H4 (cell line): ENCODE measurements around the gene ZNF619. TPM values are rescaled to one million over a fixed set of nuclear protein-coding genes. Genes with fewer than 3 reads are reported as not detected.

ENCODE experiments used
- DNase-seq: peaks from one replicate; pipeline ENCODE4 v3.0.0-alpha.2; 2015; ENCODE audit warnings: low spot score
- total RNA-seq: library from RNA; depleted of rRNA; stranded (reverse); fragments of >200 nt; shearing (Covaris generic); gene quantifications from 2 replicates; pipeline ENCODE4 v1.2.3, GENCODE V29; 2014

The ZNF619 gene
- total RNA-seq, 1 experiment from 2014 or later, result 3.1 TPM

GRCh38 chr3:40465111-40465407 is 11.9 kb upstream of the ZNF619 start:
- no peak for DNase-seq

GRCh38 chr3:40465456-40465855 is 11.5 kb upstream of the ZNF619 start:
- DNase-seq, result no peak

- DNase-seq, result no peak
These were observed 8.9 kb upstream of the ZNF619 start for GRCh38 chr3:40468018-40468417.

GRCh38 chr3:40470701-40471100 is 6.2 kb upstream of the ZNF619 start:
- no peak for DNase-seq

GRCh38 chr3:40477666-40478065 is 744 bp downstream of the ZNF619 start:
- DNase-seq, result no peak

- no peak for DNase-seq
These were observed 10.2 kb downstream of the ZNF619 start for GRCh38 chr3:40487172-40487571.

- no peak for DNase-seq
These were observed 14.0 kb downstream of the ZNF619 start for GRCh38 chr3:40490916-40491315.

- DNase-seq, result no peak
These were observed 17.8 kb downstream of the ZNF619 start for GRCh38 chr3:40494698-40495097.

- DNase-seq, result no peak
These were observed 20.4 kb downstream of the ZNF619 start for GRCh38 chr3:40497288-40497687.

GRCh38 chr3:40499952-40500351 is 23.0 kb downstream of the ZNF619 start:
- no peak for DNase-seq

- DNase-seq, result no peak
These were observed 25.1 kb downstream of the ZNF619 start for GRCh38 chr3:40502034-40502433.

DNA sequence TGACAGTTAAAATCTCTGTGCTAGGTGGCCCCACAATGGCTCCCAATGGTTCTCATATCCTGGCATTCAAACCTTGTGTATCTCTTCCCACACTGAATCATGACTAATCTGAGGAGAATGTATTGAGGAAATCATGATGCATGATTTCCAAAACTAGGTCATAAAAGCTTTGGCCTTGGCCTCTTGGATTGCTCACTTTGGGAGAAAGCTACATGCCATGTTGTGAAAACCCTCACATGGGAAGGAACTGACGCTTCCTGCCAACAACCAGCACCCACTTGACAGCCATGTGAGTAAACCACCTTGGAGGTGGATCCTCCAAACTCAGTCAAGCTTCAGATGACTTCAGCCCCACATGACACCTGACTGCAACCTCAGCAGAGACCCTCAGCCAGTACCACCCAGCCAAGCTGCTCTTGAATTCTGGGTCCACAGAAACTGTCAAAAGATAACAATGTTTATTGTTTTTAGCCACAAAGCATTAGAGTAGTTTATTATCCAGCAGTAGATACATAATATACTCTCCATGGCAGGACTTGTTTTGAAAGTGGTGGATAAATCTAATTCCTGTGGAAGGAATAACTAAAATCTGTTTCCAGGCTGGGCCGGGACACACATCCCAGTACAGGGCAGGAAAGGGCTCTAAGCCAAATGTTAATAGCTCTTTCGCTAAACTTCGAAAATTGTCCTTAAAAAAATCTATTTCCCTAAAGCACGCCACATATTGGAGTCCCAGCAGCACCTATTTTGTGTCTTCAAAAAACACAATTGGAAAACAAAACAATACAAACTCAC is 27.9 kb downstream of the ZNF619 start:
- DNase-seq, result peak; percentile 78

DNA sequence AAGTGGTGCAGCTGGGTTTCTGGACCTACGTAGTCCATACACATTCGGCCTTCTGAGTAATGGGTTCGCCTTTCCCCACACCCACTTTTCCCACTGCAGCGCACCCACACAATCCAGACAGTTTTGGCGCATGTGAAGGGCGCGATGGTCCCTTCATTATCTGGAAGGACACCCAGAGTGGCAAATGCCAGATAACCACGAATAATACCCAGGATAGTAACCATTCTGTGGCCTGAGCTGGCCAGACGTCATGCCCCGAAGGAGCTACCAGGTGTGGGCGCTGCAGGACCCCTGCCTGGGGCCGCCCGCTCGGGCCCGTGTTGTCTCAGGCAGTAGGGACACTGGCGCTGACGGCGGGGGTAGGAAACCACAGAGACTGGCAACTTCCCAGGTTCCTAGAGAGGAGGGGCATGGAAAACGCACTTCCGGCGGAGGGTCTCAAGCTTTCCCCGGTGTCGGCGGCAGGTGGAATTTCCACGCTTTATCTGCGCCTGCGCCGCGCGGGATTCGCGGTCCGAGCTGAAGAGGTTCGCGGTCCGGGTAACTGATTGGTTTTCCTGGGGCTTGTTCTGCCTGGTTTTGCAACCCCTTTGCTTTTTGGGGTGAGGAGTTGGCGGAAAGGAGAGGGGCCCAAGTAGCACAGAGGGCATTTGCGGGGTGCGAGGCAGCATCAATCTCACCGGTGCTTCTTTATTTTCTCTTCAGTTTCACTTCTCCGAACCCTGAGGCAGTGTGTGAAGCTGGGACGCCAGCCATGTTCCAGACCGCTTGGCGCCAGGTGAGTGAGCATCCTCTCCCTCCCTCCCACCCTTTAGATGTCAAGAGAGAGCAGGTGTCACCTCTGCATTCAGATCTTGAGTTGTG is 28.9 kb downstream of the ZNF619 start, which contains the start of gene ZNF620:
ZNF620 (plus strand) TSS at position 441 of the 864 bp plus-strand sequence; CDS start at position 755, 314 bp downstream.
- no peak for DNase-seq

DNA sequence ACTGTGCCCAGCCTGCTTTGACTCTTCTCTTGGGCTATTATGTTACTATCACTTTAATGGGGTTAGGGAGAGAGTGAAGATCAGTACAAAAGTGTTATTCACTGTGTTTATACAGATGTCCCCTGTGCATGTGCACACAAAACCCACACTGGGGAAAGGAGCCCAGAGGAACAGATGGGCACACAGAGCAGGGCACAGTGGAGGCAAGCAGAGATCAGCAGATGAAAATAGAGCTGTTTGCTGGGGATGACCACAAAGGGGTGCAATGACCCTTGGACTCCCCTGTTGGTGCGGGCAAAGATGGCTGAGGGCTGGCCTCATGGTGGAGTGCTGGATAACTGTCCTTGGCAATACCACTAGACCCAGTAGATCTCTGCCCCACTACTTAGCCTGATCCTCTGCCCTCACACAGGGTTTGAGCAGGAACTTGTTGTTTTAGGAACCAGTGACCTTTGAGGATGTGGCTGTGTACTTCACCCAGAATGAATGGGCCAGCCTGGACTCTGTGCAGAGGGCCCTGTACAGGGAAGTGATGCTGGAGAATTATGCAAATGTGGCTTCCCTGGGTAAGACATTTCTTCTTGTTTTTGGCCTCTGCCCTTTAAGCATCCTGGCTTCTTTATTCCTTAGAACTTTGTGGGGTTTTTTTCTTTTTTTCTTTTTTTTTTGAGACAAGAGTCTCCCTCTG is 34.3 kb downstream of the ZNF619 start:
- no peak for DNase-seq

- DNase-seq, result no peak
These were observed 39.3 kb downstream of the ZNF619 start for GRCh38 chr3:40516201-40516600.

- DNase-seq, result no peak
These were observed 41.1 kb downstream of the ZNF619 start for GRCh38 chr3:40518067-40518466.

DNA sequence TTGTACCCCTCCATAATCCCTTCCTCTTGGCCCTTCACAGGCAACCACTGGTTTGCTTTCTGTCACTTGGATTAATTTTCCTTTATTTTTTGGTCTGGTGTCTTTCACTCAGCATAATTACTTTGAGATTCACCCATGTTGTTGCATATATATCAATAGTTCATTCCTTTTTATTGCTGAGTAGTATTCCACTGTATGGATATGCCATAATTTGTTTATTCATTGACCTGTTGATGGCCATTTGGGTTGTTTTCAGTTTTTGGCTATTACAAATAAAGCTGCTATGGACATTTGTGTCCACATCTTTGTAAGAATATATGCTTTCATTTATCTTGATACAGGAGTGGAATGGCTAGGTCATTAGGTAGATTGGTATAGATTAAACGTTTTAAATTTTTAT is 41.9 kb downstream of the ZNF619 start:
- no peak for DNase-seq

GRCh38 chr3:40521254-40521653 is 44.3 kb downstream of the ZNF619 start:
- no peak for DNase-seq

DNA sequence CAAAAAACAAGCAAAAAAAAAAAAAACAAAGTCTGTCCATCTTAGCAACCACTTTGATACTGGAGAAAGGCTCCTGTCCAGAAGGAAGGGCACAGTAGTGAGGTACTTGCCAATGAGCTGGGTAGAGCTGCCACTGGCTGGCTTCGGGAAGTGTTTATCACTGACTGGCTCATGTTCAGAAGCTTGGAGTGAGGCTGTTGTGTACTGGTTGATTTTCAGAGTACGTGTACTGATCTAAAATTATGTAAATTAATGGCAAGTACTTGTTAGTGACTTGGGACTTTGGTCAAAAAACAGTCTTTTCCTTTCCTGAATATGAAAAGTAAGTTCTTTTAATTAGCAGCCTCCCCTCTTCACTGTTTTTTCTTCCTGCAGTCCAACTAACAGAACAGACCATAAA is 46.9 kb downstream of the ZNF619 start:
- no peak for DNase-seq

- no peak for DNase-seq
These were observed 47.3 kb downstream of the ZNF619 start for GRCh38 chr3:40524222-40524567.

DNA sequence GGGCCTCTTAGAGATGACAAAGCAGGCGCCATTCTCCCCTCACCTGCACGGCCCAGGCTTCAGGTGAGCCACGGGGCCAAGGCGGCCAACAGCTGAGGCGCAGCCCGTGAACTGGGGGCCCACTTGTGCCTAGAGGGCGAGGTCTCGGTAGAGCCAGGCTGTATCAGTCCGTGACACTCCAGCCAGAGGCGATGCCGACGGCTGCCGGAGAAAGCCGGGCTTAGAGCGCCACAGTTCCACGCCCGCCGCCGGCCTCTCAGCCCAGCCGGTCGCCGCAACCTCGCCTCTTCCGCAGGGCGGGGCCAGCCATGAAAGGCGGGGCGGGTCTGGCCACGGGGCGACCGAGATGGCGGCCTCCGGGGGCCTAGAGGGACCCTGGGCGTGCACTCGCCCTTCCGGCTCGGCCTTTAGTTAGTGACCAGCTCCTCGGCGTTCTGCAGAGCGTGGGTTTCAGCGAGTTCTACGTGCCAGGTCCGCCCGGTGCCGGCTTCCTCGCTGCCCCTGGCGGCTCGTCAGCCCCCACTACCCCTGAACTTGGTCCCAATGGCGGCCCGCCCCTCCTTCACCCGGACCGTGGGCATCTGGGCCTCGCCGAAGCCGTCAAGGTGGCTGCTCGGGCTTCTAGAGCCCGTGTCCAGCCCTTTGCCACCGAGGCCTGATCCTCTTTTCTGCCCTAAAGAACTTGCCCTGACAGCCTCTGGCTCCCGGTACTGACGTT is 47.8 kb downstream of the ZNF619 start, which contains the start of gene ZNF621:
ZNF621 (plus strand) TSS at position 393 of the 718 bp plus-strand sequence. CDS start 881 bp downstream, outside the sequence.
- peak; percentile 60 for DNase-seq

DNA sequence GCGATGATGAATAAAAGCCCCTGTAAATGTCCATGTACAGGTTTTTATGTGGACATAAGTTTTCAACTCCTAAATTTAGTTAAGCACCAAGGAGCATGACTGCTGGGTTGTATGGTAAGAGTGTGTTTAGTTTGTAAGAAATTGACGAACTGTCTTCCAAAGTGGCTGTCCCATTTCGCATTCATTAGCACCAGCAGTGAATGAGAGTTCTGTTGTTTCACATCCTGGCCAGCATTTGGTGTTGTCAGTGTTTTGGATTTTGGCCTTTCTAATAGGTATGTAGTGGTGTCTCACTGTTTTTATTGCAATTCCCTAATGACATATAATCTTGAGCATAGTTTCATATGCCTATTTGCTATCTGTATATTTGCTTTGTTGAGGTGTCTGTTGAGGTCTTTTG is 51.5 kb downstream of the ZNF619 start:
- DNase-seq, result no peak
